Stomach smooth muscle (tissue), 2 donors: ENCODE results near the gene USP17L27.
"Not testable (repeated sequence)": the region's sequence is repeated elsewhere in the genome, so short reads cannot be mapped to it uniquely, and the experiment has no call there.

ENCODE experiments used
- H3K27ac ChIP-seq: one replicate; pipeline ENCODE4 v1.7.0; 2013; ENCODE audit warnings: mild to moderate bottlenecking, low read length, inconsistent platforms
- H3K27me3 ChIP-seq, 2 donors: one replicate each; pipeline ENCODE4 v1.7.0; 2013; ENCODE audit warnings: low read length in 2 of 2; ENCODE audit not compliant: insufficient read depth in 2 of 2, control insufficient read depth in 1 of 2
- H3K36me3 ChIP-seq, 2 donors: one replicate each; pipeline ENCODE4 v1.7.0; 2013; ENCODE audit warnings: low read length in 2 of 2; ENCODE audit not compliant: control insufficient read depth in 2 of 2, insufficient read depth in 2 of 2
- H3K4me1 ChIP-seq: one replicate; pipeline ENCODE4 v1.7.0; 2013; ENCODE audit warnings: low read length; ENCODE audit not compliant: control insufficient read depth, insufficient read depth
- H3K4me3 ChIP-seq, 2 donors: one replicate each; pipeline ENCODE4 v1.7.0; 2013; ENCODE audit warnings: low read length in 2 of 2
- H3K9ac ChIP-seq, 2 donors: one replicate each; pipeline ENCODE4 v1.7.0; 2013; ENCODE audit warnings: low read length in 2 of 2, mild to moderate bottlenecking in 1 of 2
- H3K9me3 ChIP-seq, 2 donors: one replicate each; pipeline ENCODE4 v1.7.0; 2013; ENCODE audit warnings: low read length in 2 of 2; ENCODE audit not compliant: control insufficient read depth in 2 of 2
- donor health status: healthy.
- donor health status: Pancreatic carcinoma.

The USP17L27 gene

GRCh38 chr4:9381012-9381534 is 37.1 kb downstream of the USP17L27 start:
- peak overlapping the region in 1 of 2 donors; percentile 70 for H3K4me3 ChIP-seq
- not testable (repeated sequence) for H3K4me1 ChIP-seq
- H3K9ac ChIP-seq: peak overlapping the region in 1 of 2 donors; percentile 51

GRCh38 chr4:9384126-9384525 is 40.2 kb downstream of the USP17L27 start:
- no peaks in the 10 kb centered on the region for H3K27me3 ChIP-seq
- H3K9ac ChIP-seq: no peak overlapping the region
- H3K27ac ChIP-seq: no peak overlapping the region
- no peaks in the 10 kb centered on the region for H3K36me3 ChIP-seq
- H3K9me3 ChIP-seq: no peaks in the 10 kb centered on the region
- H3K4me3 ChIP-seq: no peak overlapping the region
- H3K4me1 ChIP-seq: no peaks in the 10 kb centered on the region

More at GRCh38 chr4:9381012-9381534, 37.1 kb downstream of the USP17L27 start:
- H3K36me3 ChIP-seq, H3K27ac ChIP-seq, H3K27me3 ChIP-seq, H3K9me3 ChIP-seq: not testable (repeated sequence)

- H3K4me3 ChIP-seq, H3K9me3 ChIP-seq, H3K9ac ChIP-seq, H3K4me1 ChIP-seq, H3K27me3 ChIP-seq, H3K36me3 ChIP-seq, H3K27ac ChIP-seq: not testable (repeated sequence)
These were observed 45.1 kb downstream of the USP17L27 start for GRCh38 chr4:9389001-9389400.
